Right atrium auricular region (tissue), 2 donors: ENCODE measurements around the gene STARD7. TPM values are rescaled to one million over a fixed set of nuclear protein-coding genes. Genes with fewer than 3 reads are reported as not detected.

Source experiments
- DNase-seq: peaks from one replicate; pipeline ENCODE4 v3.0.0-alpha.2; 2019; ENCODE audit warnings: low spot score
- H3K27ac ChIP-seq, 2 donors: fragments of 200-600 bp; sonication (generic); 1 replicate in 1 of 2; 2 replicates in 1 of 2; pipeline ENCODE4 v1.5.1; 2016 to 2019
- H3K27me3 ChIP-seq, 2 donors: fragments of 200-600 bp; sonication (generic); one replicate each; pipeline versions ENCODE4 v1.5.1 to v1.6.0; 2017 to 2019
- H3K36me3 ChIP-seq: fragments of 200-600 bp; sonication (generic); one replicate; pipeline ENCODE4 v1.5.1; 2016
- H3K4me1 ChIP-seq, 2 donors: fragments of 200-600 bp; sonication (generic); one replicate each; pipeline versions ENCODE4 v1.5.1 to v1.6.0; 2017 to 2019
- H3K4me3 ChIP-seq, 2 donors: fragments of 200-600 bp; sonication (generic); 1 replicate in 1 of 2; 2 replicates in 1 of 2; pipeline ENCODE4 v1.5.1; 2017 to 2019; ENCODE audit warnings: mild to moderate bottlenecking in 1 of 2, moderate library complexity in 1 of 2
- H3K9me3 ChIP-seq, 2 donors: fragments of 200-600 bp; sonication (generic); one replicate each; pipeline ENCODE4 v1.5.1; 2019
- CTCF ChIP-seq, 2 donors: fragments of 200-600 bp; sonication (generic); IDR thresholded peaks; one replicate each; pipeline ENCODE4 v1.5.1; 2019; ENCODE audit warnings: antibody characterized with exemption in 2 of 2
- total RNA-seq, 2 donors: library from RNA; depleted of rRNA; stranded (reverse); fragments of >200 nt; gene quantifications; one replicate each; pipeline ENCODE4 v1.1.0, GENCODE V29; 2016

STARD7 gene
- total RNA-seq, 2 donors from 2014 or later, result 128 to 163 TPM

DNA sequence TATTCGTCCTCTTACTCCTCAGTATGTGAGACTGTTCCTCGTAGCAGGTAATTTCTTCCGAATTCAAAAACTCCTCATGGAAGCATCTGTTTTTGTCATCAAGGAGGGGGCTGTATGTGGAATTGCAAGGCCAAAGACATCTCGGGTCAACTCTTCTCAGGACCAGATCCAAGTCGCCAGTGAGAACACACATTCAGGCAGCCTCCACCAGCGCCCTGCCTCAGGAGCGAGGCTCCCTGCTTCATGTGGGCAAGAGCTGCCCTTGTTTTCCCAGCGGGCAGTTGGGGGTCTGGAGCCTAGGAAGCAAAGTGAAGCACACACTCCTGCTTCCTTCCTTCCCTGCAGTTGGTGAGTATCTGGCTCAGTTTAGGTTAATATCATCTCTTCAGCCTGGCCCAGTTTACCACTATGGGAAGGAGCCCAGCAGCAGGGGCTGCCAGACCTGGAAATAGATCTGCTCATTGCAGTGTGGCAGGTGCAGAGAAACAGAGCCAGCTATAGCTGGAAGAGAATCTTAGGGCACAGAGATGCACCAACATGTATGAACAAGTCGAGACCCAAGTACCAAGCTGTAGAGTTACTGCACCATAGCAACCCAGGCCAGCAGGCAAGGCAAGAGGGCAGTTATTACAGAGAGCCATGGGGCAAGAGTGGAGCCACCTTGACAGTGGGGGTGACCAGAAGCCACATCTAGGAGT is 31.9 kb upstream of the STARD7 start:
- Histone ChIP-seq H3K36me3 (no peaks in the 10 kb centered on the region), H3K9me3 (no peaks in the 10 kb centered on the region), H3K27ac (no peak overlapping the region), H3K4me1 (peaks cover 0 to 7% of the 10 kb centered on the region in 2 donors), H3K27me3 (no peaks in the 10 kb centered on the region), H3K4me3 (no peak overlapping the region)
- no peak for DNase-seq
- no peak for TF ChIP-seq CTCF (IDR thresholded peaks at IDR 0.05)

DNA sequence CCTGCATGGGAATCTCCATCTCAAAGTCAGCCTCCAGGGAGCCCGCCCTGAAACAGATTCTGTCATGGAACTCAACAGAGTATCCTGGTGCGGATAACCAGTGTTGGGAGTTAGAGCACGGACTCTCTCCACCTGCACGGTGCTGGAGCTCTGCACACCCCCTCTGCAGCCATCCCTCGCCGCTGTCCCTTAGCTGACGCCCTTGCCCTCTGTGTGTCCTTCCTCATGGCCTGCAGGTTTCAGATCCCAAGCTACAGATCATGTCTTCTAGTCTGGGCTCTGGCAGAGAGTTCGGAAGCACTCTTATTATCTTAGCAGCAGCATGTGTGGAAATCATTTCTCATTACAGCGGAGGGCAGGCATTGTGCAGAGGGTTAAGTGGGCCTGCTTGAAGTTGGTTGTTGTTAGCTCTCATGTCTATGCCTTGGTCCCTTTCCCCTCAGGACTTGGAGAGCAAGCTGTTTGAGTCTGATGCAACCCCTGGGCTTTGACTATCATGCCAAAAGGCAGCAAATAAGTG is 31.2 kb upstream of the STARD7 start:
- no peak for TF ChIP-seq CTCF (IDR thresholded peaks at IDR 0.05)
- no peak overlapping the region for H3K27ac ChIP-seq
- DNase-seq, result no peak
- no peak overlapping the region for H3K4me3 ChIP-seq
- peaks cover 0 to 7% of the 10 kb centered on the region in 2 donors for H3K4me1 ChIP-seq
- H3K27me3 ChIP-seq, result no peaks in the 10 kb centered on the region
- H3K36me3 ChIP-seq, result no peaks in the 10 kb centered on the region
- H3K9me3 ChIP-seq, result no peaks in the 10 kb centered on the region

DNA sequence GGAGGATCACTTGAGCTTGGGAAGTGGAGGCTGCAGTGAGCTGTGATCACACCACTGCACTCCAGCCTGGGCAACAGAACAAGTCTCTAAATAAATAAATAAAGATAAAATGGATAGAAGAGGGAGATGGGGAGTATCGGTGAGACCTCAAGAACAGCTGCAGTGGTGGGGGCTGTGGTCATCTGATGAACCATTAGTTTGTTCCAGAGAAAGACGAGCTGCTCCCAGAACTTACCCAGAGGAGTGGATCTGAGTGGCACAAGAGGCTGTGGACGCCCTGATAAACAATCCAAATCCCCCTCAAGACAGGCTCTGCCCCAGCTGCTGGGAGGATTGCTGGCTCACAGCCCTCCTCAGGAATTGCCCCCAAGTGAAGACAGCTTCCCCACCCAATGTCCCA is 30.5 kb upstream of the STARD7 start:
- H3K36me3 ChIP-seq, result no peaks in the 10 kb centered on the region
- H3K27me3 ChIP-seq, result no peaks in the 10 kb centered on the region
- H3K27ac ChIP-seq, result no peak overlapping the region
- TF ChIP-seq CTCF (IDR thresholded peaks at IDR 0.05), result no peak
- H3K4me1 ChIP-seq, result peaks cover 0 to 7% of the 10 kb centered on the region in 2 donors
- DNase-seq, result no peak
- H3K4me3 ChIP-seq, result no peak overlapping the region
- no peaks in the 10 kb centered on the region for H3K9me3 ChIP-seq

- Histone ChIP-seq H3K27me3 (no peaks in the 10 kb centered on the region), H3K4me1 (peaks cover 0 to 7% of the 10 kb centered on the region in 2 donors), H3K27ac (no peak overlapping the region), H3K36me3 (no peaks in the 10 kb centered on the region), H3K4me3 (no peak overlapping the region), H3K9me3 (no peaks in the 10 kb centered on the region)
- no peak for DNase-seq
- no peak for TF ChIP-seq CTCF (IDR thresholded peaks at IDR 0.05)
These were observed 29.6 kb upstream of the STARD7 start for GRCh38 chr2:96238266-96238665.

DNA sequence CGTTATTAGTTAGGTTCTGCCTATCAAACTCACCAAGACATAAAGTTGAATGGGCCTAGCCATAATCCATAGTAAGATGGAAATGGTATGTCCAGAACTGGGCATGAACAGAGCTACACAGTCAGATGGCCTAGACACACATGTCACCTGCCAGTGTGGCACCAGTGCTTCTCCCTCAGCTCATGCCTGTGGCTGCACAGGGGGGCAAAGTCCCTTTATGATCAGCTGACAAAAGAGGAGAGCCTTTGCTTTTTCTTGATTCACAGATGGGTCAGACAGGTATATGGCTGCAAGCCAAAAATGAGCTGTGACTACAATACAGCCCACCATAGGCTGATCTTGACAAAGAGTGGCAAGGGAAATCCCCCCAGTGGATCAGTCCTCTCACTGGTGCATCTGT is 28.3 kb upstream of the STARD7 start:
- no peaks in the 10 kb centered on the region for H3K27me3 ChIP-seq
- H3K4me3 ChIP-seq, result no peak overlapping the region
- peaks cover 0 to 7% of the 10 kb centered on the region in 2 donors for H3K4me1 ChIP-seq
- TF ChIP-seq CTCF (IDR thresholded peaks at IDR 0.05), result no peak
- DNase-seq, result no peak
- no peaks in the 10 kb centered on the region for H3K9me3 ChIP-seq
- H3K36me3 ChIP-seq, result no peaks in the 10 kb centered on the region
- H3K27ac ChIP-seq, result no peak overlapping the region

- no peaks in the 10 kb centered on the region for H3K4me1 ChIP-seq
- H3K27ac ChIP-seq, result no peak overlapping the region
- no peak overlapping the region for H3K4me3 ChIP-seq
- no peak for TF ChIP-seq CTCF (IDR thresholded peaks at IDR 0.05)
- no peaks in the 10 kb centered on the region for H3K9me3 ChIP-seq
- no peak for DNase-seq
- H3K27me3 ChIP-seq, result no peaks in the 10 kb centered on the region
- no peaks in the 10 kb centered on the region for H3K36me3 ChIP-seq
These were observed 25.3 kb upstream of the STARD7 start for GRCh38 chr2:96233880-96234316.
